ENCODE results near the gene DPT.

- TF ChIP-seq CTCF (IDR thresholded peaks at IDR 0.05; ENCODE audit: extremely low read depth in 1 of 2, insufficient read depth in 1 of 2, low read depth in 1 of 2, low read length in 2 of 2) (no peak), FOS (IDR thresholded peaks at IDR 0.05; ENCODE audit: borderline replicate concordance, insufficient read depth, low read length) (no peak)
Observed at GRCh38 chr1:168665975-168666374, 63.0 kb downstream of the DPT start.
